HEK293 (cell line): ENCODE measurements around the gene SH2B2.

ENCODE experiments used
- CTCF ChIA-PET: fragments of 350-600 bp; formaldehyde crosslinking; extraction: SDS; loops from one replicate; lab custom pipeline; 2021; ENCODE audit warnings: antibody characterized with exemption; lab: Yijun Ruan, JAX
- POLR2A ChIA-PET: fragments of 300-600 bp; formaldehyde crosslinking; extraction: SDS; loops from one replicate; lab custom pipeline; 2020; ENCODE audit warnings: antibody characterized with exemption, inconsistent platforms; lab: Yijun Ruan, JAX
- H3K27ac ChIP-seq: fragments of 200-500 bp; sonication (Bioruptor generic); 2 replicates; pipeline ENCODE4 v1.5.1; 2014; ENCODE audit warnings: low read depth, low read length, control low read depth, inconsistent platforms; ENCODE audit errors: extremely low read depth
- H3K36me3 ChIP-seq, 2 experiments: fragments of 200-500 bp in 1 of 2; sonication (Bioruptor generic) in 1 of 2; 1 replicate in 1 of 2; 2 replicates in 1 of 2; pipeline ENCODE4 v1.5.1; 2014 to 2017; ENCODE audit warnings: inconsistent platforms in 2 of 2, low read length in 2 of 2; ENCODE audit not compliant: control insufficient read depth in 2 of 2, insufficient read depth in 1 of 2
- H3K4me1 ChIP-seq: fragments of 200-500 bp; sonication (Bioruptor generic); 2 replicates; pipeline ENCODE4 v1.5.1; 2014; ENCODE audit warnings: mild to moderate bottlenecking, low read length, inconsistent platforms; ENCODE audit not compliant: control insufficient read depth, insufficient read depth
- H3K4me3 ChIP-seq: 2 replicates; pipeline ENCODE4 v1.5.1; 2011; ENCODE audit warnings: low read depth, mild to moderate bottlenecking, control low read depth, low read length, moderate library complexity
- H3K9me3 ChIP-seq: fragments of 200-500 bp; sonication (Bioruptor generic); 2 replicates; pipeline ENCODE4 v1.5.1; 2014; ENCODE audit warnings: low read depth, low read length, inconsistent platforms; ENCODE audit not compliant: control insufficient read depth, insufficient read depth
- AEBP2 ChIP-seq: fragments of 450-650 bp; formaldehyde crosslinking; IDR thresholded peaks from 2 replicates; pipeline ENCODE4 v1.5.1; 2016; ENCODE audit warnings: missing biosample characterization, missing genetic modification characterization, borderline replicate concordance
- KLF9 ChIP-seq: fragments of 450-650 bp; formaldehyde crosslinking; IDR thresholded peaks from 2 replicates; pipeline ENCODE4 v1.5.1; 2016; ENCODE audit warnings: missing biosample characterization, missing genetic modification characterization, low read depth
- PRDM1 ChIP-seq: fragments of 450-650 bp; formaldehyde crosslinking; IDR thresholded peaks from 2 replicates; pipeline ENCODE4; 2016; ENCODE audit warnings: missing biosample characterization, missing genetic modification characterization
- PRDM4 ChIP-seq: fragments of 450-650 bp; formaldehyde crosslinking; IDR thresholded peaks from 2 replicates; pipeline ENCODE4 v1.5.1; 2017; ENCODE audit warnings: missing biosample characterization, missing genetic modification characterization
- SP2 ChIP-seq: fragments of 450-650 bp; formaldehyde crosslinking; IDR thresholded peaks from 2 replicates; pipeline ENCODE4 v1.5.1; 2016; ENCODE audit warnings: missing biosample characterization, missing genetic modification characterization
- ZEB2 ChIP-seq: fragments of 450-650 bp; formaldehyde crosslinking; IDR thresholded peaks from 2 replicates; pipeline ENCODE4 v1.5.1; 2016; ENCODE audit warnings: missing biosample characterization, missing genetic modification characterization
- ZIC2 ChIP-seq: fragments of 450-650 bp; formaldehyde crosslinking; IDR thresholded peaks from 2 replicates; pipeline ENCODE4 v1.5.1; 2016; ENCODE audit warnings: missing biosample characterization, missing genetic modification characterization
- ZNF10 ChIP-seq: fragments of 450-650 bp; formaldehyde crosslinking; IDR thresholded peaks from 2 replicates; pipeline ENCODE4 v1.5.1; 2017; ENCODE audit warnings: missing biosample characterization, missing genetic modification characterization
- ZNF140 ChIP-seq: fragments of 450-650 bp; formaldehyde crosslinking; IDR thresholded peaks from 2 replicates; pipeline ENCODE4 v1.5.1; 2016; ENCODE audit warnings: missing biosample characterization, missing genetic modification characterization
- ZNF146 ChIP-seq: fragments of 450-650 bp; formaldehyde crosslinking; IDR thresholded peaks from 2 replicates; pipeline ENCODE4 v1.5.1; 2016; ENCODE audit warnings: missing biosample characterization, missing genetic modification characterization
- ZNF214 ChIP-seq: fragments of 450-650 bp; formaldehyde crosslinking; IDR thresholded peaks from 2 replicates; pipeline ENCODE4 v1.5.1; 2017; ENCODE audit warnings: missing biosample characterization, mild to moderate bottlenecking, missing genetic modification characterization, borderline replicate concordance
- ZNF394 ChIP-seq: fragments of 450-650 bp; formaldehyde crosslinking; IDR thresholded peaks from 2 replicates; pipeline ENCODE4 v1.5.1; 2016; ENCODE audit warnings: missing biosample characterization, missing genetic modification characterization, mild to moderate bottlenecking, moderate library complexity, borderline replicate concordance
- ZNF529 ChIP-seq: fragments of 450-650 bp; formaldehyde crosslinking; IDR thresholded peaks from 2 replicates; pipeline ENCODE4 v1.5.1; 2017; ENCODE audit warnings: missing genetic modification characterization, missing biosample characterization; ENCODE audit not compliant: insufficient replicate concordance
- ZNF548 ChIP-seq: fragments of 450-650 bp; formaldehyde crosslinking; IDR thresholded peaks from 2 replicates; pipeline ENCODE4 v1.5.1; 2016; ENCODE audit warnings: missing biosample characterization, missing genetic modification characterization
- ZNF660 ChIP-seq: fragments of 450-650 bp; IDR thresholded peaks from 2 replicates; pipeline ENCODE4 v1.5.1; 2018; ENCODE audit warnings: missing biosample characterization, mild to moderate bottlenecking, missing genetic modification characterization
- ZSCAN18 ChIP-seq: fragments of 450-650 bp; formaldehyde crosslinking; IDR thresholded peaks from 2 replicates; pipeline ENCODE4 v1.5.1; 2016; ENCODE audit warnings: missing biosample characterization, missing genetic modification characterization

SH2B2 gene

GRCh38 chr7:102281785-102282184 lies 4.9 kb upstream of the SH2B2 start (continued):
- no peak for TF ChIP-seq ZNF529
- no peak for TF ChIP-seq SP2 (tag by site-specific recombination)
- TF ChIP-seq ZNF146 (tag by site-specific recombination) = no peak
- no peak for TF ChIP-seq ZNF10 (tag by site-specific recombination)
- TF ChIP-seq, all 188 proteins: peak for 0

- no peaks in the 10 kb centered on the region; the same call in 1 of the 2 replicates for H3K4me1 ChIP-seq
- ChIA-PET POLR2A (no interaction called here), CTCF (interaction anchor here (2.6 to 5.4 kb wide), 2 partner anchors 9 to 108 kb away, joined by 9 to 89 read pairs; no protein-coding TSS in a partner anchor)
- H3K4me3 ChIP-seq = no peak overlapping the region
- TF ChIP-seq ZNF394 (peak; percentile 34; the same call in 1 of the 2 replicates), AEBP2 (no peak), ZNF140 (no peak), KLF9 (tag by site-specific recombination) (no peak), ZNF214 (no peak), ZNF660 (tag by site-specific recombination) (no peak), ZNF548 (tag by site-specific recombination) (no peak), ZSCAN18 (tag by site-specific recombination) (no peak)
- no peak overlapping the region for H3K27ac ChIP-seq
- H3K36me3 ChIP-seq = no peaks in the 10 kb centered on the region
- no peaks in the 10 kb centered on the region for H3K9me3 ChIP-seq
These were observed 4.0 kb upstream of the SH2B2 start for GRCh38 chr7:102282465-102283362.

GRCh38 chr7:102283477-102284189 lies 3.0 kb upstream of the SH2B2 start:
- no peak overlapping the region for H3K4me3 ChIP-seq
- CTCF ChIA-PET = interaction anchor here (0.6 kb wide), 1 partner anchor 10 kb away, joined by 4 read pairs; no protein-coding TSS in a partner anchor
- H3K4me1 ChIP-seq = no peaks in the 10 kb centered on the region; the same call in 1 of the 2 replicates

More at GRCh38 chr7:102283477-102284189, 3.0 kb upstream of the SH2B2 start:
- Histone ChIP-seq H3K36me3 (no peaks in the 10 kb centered on the region), H3K27ac (no peak overlapping the region), H3K9me3 (no peaks in the 10 kb centered on the region)
- POLR2A ChIA-PET = no interaction called here
- TF ChIP-seq PRDM1 (tag by site-specific recombination) (no peak), PRDM4 (peak; percentile 67; the same call in 1 of the 2 replicates), ZIC2 (tag by site-specific recombination) (peak; percentile 63), ZEB2 (tag by site-specific recombination) (no peak)
